Stimulated activated CD8-positive, alpha-beta memory T cell treated with anti-CD3 and anti-CD28 coated beads, Interleukin-15, amount 100 ng/mL, for 1 hour (primary cell): ENCODE data around the gene CCR7.

ENCODE experiments used
- DNase-seq: peaks from one replicate; pipeline ENCODE4 v3.0.0-alpha.2; 2020; ENCODE audit warnings: low read depth

Gene CCR7

DNA sequence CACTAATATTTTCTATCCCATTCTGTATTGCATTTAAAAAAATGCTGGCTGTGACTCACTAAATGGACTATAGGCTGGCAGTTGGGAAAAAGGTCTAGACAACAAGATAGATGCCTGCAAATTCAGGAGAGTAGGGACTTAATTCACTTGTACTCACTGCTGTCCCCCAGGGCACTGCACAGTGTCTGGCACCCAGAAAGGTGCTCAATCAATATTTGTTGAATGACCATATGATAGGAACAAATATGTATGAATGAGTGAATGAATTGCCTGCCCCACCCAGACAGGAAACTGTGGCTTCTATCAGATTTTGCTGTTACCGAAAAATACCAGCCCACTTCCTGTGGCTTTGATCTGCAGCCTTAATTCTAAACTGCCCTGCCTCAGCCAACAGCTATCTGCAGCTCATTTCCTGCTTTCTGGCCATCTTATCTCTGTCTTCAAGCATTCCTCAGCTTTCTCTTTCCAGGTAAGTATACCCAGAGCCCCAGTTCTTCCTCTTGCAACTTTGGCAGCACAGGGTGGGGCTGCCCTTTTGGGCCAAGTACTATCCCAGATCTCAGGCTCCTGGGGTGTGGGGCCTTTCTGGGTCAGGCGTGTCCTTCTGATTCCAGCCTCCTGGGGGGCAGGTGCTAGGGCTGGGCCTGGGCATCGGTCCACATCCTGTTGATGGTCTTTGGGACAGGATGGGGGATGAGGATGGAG lies 48.5 kb downstream of the CCR7 start:
- DNase-seq: no peak

DNA sequence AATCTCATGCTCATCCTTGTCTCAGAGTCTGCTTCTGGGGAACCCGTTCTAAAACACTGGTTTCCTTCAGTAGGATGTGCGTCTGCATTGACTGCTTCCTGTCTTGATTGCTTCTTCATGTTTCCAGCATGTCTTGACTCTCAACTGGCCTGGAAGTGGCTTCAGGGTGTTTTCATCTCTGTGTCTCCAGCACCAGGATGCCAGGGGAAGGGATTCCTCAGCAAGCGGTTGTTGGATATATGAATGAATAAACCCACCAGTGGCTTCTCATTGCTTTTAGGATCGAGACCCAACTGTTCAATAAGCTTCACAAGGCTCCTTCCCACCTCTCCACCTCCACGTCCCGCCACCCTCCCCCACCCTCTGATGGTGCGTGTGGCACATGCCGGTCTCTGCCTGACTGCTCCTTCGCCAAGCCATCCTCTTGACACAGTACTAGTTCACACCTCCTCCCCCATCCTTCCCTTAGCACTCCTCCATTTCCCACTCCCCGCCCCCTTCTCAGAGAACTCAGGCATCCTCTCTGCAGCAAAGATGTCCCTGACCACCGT lies 49.7 kb downstream of the CCR7 start:
- no peak for DNase-seq

DNA sequence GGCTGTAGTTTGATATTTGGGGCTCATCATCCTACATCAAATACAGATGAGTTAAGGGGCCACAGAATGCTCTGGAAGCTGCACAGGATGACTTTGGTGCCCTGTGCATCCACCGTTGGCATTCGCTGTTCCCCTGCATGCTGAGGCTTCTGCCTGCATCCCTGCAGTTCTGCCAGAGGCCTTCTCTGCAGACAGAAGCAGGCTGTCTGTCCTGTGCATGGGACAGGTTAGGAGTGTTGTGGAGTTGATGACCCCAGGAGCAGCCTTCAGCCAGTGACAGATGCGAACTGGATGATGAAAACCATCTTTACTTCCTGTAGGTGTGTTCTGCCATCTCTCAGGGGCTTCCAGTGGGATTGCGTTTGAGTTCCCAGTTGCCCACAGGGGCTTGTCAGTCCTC lies 50.3 kb downstream of the CCR7 start:
- no peak for DNase-seq

DNA sequence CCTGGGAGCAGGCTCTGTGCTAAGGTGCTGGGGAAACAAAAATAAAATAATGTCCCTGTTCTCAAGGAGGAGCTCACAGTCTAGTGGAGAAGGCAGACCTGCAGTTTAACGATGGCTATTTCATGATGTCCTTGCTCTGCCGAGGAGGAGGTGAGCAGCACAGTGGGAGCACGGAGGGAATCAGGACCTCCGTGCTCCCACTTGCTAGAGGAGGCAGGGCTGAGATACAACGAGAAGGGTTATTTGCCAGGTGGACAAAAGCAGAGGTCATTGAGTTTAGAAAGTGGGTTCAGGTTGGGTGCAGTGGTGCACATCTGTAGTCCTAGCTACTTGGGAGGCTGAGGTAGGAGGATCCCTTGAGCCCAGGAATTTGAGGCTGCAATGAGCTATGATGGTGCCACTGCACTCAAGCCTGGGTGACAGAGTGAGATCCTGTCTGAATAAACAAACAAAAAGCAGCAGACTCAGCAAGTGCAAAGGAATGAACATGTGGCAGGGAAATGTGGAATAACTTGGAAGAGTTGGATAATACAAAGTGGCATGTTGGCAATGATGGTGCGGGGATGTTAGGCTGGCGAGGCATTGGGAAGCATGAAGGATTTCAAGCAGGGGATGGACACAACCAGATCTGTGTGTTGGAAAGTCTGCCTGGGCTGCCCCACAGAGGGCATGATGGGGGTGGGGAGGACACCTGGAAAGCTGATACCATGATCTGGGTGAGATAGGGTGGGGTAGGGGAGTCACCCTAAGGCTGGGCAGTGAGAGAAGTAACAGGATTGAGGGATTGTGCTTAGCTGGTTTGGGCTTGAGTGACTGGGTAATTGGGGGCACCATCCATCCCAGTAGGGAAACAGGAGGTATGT lies 51.0 kb downstream of the CCR7 start:
- no peak for DNase-seq

DNA sequence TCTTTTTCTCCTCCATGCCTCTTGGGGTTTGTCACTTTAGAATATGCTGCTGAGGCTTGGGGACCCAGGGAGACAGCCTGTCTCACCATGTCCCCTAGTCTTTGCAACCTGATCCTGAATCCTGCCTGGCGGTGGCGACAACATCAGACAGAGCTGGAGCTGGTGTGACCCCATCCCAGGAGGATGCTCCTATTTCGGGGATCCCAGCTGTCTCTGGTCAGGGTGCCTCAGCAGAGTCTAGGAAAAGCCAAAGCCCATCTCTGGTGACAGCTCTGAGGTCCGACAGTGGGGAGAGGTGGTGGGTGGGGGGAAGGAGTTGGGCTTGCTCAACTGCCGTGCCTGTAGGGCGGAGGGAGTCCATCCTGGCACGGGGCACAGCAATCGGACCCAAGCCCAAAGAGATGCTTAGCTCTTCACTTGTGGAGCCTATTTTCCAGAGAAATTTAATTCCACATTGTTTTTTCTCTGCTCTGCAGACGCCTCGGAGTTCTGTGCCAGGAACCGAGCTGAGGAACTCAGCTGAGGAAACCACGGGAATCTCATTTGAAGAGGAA lies 53.5 kb downstream of the CCR7 start:
- no peak for DNase-seq

DNA sequence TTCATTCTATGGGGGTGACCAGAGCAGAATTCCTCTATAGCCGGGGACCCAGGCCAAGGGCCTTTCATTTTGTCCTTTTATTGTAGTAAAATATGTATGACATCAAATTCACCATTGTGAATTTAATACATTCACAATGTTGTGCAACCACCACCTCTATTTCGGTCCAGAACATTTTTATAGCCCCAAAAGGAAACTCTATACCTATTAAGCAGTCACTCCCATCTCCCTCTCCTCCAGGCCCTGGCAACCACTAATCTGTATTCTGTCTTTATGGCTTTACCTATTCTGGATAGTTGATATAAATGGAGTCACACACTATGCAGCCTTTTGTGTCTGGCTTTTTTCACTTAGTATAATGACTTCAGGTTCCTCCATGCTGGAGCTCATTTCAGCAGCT lies 54.1 kb downstream of the CCR7 start:
- no peak for DNase-seq

DNA sequence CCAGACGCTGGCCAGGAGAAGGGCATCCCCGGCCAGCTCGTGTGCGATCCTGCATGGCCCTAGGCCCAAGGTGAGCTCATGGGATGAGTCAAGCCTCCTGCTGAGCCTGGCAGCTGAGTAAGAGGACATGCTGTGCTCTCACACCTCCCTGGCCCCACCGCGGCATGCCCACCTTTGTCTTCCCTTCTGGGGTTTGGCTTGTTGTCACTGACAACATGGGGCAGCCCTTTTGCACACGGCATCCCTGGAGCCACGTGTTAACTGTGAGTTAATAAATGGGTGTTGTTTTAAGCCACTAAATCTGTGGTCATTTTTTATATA lies 55.0 kb downstream of the CCR7 start:
- no peak for DNase-seq

DNA sequence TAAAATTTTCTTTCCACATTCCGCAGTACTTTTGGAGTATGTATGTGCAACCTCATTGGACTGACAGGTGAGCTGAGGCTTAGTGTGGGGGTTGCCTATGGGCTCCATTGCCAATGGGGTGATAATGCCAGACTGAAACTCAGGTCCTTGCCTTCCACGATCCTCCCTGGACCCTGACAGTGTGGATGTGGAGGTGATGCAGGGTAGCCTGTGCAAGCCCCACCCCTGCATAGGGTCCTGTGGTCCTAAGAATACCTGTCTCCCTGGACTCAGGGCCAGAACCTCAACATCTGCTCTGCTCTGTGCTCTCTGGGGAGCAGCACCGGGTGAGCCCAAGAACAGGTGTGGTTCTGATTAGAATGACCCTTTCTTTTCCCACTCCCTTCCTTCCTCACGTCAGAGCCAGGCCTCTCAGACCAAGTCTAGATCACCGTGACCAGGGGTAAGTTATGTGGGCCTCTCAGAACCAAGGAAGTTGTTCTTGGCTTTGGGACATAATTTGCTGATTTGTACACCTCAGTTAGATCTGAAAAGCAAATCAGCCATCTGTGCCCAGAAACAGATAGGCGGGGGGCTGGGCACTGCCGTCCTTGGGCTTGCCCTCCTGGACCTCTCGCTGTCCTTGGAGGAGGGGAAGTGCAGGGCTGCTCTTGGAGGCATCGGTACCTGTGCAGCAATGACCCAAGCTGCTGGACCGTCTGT lies 55.5 kb downstream of the CCR7 start:
- no peak for DNase-seq

DNA sequence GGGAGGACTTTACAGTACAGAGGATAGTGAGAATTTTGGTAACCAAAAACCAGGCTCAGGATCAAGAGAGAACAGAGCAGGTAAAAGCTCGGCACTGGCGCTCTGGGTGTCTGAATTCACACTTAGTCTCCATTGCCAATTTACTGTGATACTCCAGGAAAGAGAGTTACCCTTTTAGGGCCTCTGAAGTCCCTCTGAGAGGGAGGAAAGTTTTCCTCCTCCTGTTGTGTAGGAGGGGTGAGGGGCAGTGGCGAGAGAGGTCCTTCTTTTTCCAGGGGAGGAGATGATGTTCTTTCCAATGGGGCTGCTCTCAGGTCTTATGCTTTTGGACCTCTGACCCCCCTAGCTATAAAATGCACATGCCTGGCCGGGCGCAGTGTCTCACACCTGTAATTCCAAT lies 58.5 kb downstream of the CCR7 start:
- no peak for DNase-seq
